SIG-M5 treated with dmso at 0.1 percent for 504 hours (cell line): Measurements from ENCODE around the gene KMT2A.
"Not testable (repeated sequence)": the region's sequence is repeated elsewhere in the genome, so short reads cannot be mapped to it uniquely, and the experiment has no call there.

Experiments
- DNase-seq: peaks from one replicate; lab custom pipeline; 2025; ENCODE audit not compliant: unreplicated experiment; lab: John Stamatoyannopoulos, UW

Gene KMT2A

DNA sequence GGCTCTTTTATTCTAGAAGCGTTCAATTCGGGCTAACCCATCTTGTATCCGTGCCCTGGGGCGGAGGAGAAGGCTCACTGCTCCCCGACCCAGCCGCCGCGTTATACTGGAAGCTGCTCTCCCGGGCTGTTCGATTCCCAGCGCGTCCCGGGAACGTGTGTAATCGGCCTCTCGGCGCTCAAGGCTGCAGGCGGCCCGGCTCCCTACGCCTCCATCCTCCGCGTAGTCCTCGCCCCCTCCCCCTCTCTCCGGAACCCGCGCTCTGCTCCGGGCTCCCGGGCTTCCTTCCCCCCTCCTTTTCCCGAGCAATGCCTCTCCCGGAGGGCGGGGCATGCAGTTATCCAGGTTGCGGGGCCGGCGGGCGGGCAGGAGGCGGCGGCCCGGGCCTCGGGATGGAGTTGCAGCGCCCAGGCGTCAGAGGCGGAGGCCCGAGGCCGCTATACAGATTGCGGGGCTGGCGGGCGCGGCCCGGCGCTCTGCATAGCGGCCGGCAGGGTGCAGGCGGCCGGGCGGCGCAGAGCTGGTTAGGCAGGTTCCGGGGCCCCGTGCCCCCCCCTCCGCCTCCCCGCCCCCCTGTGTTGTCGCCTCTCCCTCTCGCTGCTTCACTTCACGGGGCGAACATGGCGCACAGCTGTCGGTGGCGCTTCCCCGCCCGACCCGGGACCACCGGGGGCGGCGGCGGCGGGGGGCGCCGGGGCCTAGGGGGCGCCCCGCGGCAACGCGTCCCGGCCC lies at the start of gene KMT2A:
Gene KMT2A, plus strand, starts transcription at position 600 of the 732 bp plus-strand sequence. Its CDS starts 21 bp downstream, at position 621.
- DNase-seq: peak; percentile 94

DNA sequence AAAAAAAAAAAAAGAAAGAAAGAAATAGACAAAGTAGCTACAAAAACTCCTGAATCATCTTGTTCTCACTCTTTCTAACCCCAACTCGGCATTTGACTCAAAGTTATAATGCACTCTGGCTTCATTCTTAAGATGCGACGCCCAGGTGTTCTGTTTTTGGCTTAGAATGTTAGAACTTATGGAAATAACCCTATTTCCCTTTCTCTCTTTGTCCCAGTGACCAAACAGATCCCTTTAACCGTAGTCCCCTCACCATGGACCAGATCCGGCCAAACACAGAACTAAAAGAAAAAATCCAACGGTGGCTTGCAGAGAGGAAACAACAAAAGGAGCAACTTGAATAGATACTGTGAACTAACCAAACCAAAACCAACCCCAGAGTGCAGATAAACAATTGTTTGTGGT lies 40.2 kb upstream of the KMT2A start:
- DNase-seq: no peak

DNA sequence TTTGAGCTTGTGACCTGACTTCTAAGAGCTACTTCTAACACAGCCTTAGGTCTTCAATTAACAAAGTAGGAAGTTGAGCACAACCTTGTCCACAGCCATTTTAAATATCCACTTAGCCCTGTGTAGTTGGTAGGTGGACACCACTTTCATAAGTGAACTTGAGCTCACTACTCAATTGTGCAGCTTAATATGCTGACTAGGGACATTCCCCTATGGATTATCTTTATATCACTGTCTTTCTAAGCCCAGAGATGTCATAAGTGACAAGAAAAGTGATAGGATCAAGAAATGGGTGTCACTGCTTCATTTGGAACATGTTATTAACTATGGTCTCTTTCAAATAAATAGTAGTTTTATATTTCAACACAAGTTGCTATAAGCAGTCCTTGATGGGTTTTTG lies 38.8 kb upstream of the KMT2A start:
- no peak for DNase-seq

DNA sequence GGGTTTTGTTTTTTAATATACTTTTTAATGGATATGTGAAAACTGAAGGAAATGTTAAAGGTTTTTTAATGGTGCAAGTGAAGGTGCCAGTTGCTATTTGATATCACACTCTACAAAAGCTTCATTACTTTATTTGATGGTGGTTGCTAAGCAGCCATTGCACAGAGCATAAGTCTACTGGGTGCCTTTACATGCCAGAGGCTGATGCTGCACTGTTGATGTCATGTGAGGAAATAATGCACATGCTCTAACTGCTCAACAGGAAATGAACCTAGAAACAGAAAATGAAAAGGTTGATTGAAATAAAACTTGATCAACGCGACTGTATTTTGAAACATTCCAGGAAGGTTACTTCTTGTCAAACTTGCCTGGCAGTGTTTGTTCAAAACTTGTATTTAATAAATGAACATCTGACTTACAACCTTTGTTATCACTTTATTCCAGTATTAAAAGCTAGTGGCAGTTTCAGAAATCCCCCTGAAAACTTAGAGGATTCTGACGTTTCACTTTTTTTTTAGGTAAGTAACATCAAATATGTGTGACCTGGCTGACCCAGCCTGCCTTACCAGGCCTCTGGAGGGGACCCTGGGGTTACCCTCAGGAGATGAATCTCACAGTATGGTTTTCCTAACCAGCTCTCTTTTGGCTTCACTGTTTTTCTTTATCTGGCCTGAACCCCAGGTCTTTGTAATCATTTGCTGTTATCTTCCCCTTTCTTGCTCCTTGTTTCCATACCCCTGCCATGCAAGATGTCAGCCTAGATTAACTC lies 37.3 kb upstream of the KMT2A start:
- DNase-seq: no peak

DNA sequence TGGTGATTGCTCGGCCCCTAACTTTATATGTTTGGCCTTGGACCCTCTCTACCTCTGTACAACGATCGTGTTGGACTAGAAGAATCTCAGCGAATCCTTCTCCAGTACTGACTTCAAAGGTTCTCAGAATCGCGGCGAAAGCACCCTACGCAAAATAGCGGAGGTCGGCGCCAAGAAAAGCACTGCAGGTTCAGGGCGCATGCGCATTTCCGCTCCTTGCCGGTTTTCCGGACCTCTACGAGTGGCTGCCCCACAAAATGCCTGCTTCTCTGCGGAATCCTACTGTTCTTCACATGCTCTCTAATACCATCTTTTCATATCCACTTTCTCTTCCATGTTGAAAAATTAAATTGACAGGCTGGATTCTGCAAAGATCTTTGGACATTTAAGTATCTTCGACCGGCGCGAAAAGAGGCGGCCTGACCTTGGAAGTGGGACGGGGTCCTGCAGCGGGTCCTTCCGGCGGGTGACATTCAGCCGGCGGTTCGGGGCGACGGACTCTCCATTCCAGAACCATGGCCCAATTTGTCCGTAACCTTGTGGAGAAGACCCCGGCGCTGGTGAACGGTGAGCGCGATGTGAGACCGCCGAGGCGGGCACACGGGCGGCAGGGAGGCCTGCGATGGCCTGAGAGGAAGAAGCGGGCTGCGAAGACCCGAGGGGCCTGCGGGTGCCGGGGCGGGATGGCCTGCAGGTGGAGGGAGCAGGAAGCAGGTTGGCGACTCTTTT lies 35.0 kb upstream of the KMT2A start, which contains the start of gene ATP5MG:
Gene ATP5MG, plus strand, starts transcription at position 456 of the 729 bp plus-strand sequence. Its CDS starts 60 bp downstream, at position 516.
- DNase-seq: peak; percentile 88

DNA sequence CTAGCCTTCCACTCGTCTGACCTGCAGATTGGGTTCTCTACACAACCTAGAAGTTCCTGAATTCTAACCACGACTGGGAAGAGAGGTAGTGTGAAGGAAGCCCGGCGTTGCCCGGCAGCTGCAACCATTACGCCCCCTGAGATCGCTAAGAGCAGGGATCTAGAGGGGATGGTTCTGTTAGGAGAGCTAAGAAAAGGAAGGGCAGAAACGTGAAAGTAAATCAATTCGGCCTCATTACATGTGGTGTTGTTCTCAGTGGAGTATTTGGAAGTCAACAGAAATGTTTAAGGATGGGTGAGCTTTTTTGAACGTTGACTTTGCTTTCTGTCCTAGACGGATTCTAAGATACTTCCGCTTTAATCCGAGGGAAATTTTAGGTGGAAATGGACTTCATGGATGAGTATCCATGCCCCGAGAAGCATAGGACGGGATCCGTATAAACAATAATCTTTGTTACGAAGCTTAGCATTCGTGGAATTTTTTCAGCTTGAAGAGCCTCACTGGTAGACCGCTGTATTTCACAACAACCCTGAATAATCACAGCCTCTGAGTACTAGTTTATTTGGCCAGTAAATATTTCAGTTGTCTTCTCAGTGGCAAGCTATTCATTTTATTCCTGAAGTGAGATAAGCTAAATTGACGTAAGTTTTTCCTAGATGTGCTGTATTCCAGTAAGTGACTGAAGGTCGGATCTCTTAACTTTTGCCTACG lies 34.3 kb upstream of the KMT2A start:
- DNase-seq: peak; percentile 52

DNA sequence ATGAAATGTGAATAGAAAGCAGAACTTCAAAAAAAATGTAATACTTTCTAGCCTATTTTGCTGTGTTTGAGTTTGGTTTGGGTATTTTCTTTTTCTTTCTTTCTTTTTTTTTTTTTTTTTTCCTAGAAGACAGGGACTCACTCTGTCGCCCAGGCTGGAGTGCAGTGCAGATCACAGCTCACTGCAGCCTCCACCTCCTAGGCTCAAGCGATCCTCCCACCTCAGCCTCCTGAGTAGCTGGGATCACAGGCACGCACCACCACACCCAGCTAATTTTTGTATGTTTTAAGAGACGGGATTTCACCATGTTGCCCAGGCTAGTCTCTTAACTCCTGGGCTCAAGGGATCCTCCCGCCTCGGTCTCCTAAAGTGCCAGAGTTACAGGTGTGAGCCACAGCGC lies 33.7 kb upstream of the KMT2A start:
- DNase-seq: not testable (repeated sequence)

DNA sequence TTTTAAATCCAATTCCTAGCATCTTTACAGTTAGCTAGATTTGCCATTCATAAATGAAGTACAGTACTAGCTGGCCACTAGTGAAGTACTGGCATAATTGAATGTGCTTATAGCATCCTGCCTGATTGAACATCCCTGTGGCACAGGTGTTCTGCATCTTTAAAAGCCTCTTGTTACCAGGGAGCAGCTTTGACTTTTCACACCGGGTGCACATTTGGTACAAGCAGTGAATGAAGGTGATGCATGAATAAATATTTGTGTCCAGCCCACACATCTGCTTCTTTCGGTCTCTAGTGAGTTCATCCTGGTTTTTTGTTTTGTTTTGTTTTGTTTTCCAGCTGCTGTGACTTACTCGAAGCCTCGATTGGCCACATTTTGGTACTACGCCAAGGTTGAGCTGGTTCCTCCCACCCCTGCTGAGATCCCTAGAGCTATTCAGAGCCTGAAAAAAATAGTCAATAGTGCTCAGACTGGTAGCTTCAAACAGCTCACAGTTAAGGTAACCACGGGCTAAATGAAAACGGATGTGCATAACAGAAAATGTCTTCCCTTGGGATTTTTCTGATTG lies 29.6 kb upstream of the KMT2A start:
- DNase-seq: no peak

DNA sequence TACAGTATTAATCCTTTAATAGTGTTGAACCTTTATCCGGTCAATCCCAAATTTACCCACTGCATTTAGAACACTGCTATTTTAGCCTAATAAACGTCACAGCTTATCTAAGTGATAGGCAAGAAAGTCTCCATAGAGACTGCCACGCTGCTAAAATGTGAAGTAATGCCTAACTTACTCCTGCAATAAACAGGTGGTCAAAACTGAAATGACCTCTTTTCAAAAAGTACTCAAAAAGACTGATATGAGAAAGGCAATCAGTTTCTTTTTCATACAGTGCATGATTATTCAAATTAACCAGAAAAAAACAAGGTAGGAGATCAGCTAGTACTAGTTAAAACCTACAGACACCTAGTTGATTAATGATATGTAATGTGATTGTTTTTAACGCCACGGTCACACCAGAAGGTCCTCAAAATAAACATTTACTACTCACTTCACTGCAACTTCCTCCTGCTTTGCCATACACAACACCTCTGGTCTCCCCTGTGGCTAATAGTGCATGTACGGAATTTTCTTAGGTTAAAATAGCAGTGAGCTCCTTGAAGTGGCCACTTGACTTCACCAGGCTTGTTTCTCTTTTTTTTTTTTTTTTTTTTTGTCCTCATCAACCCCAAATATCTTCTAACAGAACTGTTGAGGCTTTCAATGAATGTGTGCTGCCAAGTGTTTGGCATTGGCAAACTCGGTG lies 26.1 kb upstream of the KMT2A start:
- DNase-seq: no peak

DNA sequence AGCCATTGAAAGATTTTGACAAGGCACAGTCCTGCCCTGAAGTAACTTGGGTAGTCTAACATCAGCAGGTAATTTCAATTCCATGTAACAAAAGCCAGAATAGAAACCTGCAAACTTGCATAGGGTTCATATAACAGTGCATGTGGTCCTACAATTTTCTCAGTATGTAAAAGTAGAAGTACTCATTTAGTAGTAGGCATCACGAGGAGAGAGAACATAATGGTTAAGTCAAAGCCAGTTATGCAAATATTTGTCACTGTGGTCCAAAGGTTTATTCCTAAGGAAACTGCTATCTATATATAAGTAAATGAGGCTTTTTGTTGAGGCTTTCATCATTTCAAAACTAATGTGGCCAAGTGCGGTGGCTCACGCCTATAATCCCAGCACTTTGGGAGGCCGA lies 24.8 kb upstream of the KMT2A start:
- no peak for DNase-seq

DNA sequence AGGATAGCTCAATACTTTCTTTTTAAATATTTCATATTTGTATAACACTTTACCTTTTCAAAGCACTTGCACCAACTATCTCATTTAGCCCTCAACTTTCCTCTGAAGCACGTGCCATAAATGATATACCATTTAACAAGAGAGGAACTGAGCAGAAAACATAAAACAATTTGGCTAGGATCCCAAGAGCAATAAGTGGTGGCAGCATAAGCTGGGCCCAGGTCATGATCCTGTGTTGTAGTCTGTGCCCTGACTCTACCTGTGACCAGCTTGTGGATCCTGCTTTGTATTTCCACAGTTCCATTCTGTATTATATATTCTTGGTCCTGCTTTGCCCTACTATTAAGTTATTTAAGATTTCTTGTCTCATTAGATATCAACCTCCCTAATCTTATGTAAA lies 23.4 kb upstream of the KMT2A start:
- no peak for DNase-seq

DNA sequence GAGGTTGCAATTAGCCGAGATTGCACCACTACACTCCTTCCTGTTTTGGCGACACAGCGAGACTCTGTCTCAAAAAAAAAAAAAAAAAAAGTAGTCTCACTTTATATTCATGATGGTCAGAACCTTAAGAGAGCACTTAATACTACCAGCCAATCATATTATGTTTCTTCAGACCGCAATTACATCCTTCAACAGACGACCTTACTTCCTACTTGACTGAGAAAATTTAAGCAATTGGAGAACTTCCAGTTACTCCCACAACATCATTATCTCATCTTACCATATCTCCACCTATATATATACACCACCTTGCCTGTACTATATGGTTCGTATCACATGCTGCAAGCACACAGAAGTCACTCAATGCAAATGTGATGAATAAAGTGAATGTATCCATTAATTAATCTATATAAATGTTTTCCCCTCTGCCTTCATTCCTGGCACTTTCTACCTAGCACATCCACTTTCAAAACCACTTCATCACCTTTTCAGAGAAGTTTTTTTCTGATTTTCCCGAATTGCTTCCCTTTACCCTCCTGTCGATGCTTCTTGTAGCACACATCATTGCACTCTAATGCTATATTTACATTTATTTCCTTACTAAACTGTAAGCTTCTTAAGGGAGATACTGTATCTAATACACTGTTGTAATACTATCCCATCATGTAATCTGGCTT lies 21.1 kb upstream of the KMT2A start:
- DNase-seq: peak; percentile 8

DNA sequence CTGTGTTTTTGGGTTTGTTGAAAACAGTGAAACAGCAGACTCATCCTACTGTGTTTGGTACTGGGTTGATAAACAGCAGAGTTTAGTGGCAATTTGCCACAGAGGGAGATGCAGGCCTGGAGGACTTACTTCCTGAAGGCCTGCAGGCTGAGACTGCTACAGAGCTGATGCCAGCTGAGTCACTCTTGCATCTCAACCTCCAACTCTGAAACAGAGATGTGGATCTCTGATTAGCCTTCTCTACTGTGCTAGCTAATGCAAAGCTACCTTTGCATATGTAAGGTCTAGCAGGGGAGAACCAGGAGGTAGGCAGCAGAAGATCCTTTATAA lies 20.6 kb upstream of the KMT2A start:
- peak; percentile 38 for DNase-seq

DNA sequence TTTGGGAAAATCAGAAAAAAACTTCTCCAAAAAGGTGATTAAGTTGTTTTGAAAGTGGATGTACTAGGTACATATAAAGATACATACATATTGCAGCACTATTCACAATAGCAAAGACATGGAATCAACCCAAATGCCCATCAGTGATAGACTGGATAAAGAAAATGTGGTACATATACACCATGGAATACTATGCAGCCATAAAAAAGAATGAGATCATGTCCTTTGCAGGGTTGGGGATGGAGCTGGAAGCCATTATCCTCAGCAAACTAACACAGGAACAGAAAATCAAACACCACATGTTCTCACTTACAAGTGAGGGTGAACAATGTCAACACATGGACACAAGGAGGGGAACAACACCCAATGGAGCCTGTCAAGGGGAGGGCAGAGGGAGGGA lies 19.4 kb upstream of the KMT2A start:
- DNase-seq: not testable (repeated sequence)

DNA sequence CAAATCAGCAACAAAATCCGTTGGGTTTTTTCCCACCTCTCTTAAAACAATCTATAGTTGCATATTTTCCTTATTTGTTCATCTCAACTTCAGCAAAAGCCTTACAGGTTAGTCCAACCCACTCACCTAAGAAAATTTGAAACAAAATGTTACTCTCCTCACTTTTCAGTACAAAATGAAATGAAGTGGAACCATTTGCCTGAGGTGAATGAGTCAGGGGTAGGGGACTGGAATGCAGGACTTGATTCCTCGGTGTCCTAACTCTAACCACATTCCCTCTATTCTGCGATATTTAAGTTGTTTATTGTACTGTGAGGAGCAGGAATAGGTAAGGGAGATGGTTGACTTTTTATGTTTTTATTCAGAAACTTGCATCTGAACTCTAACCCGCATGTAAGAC lies 18.5 kb upstream of the KMT2A start:
- no peak for DNase-seq

DNA sequence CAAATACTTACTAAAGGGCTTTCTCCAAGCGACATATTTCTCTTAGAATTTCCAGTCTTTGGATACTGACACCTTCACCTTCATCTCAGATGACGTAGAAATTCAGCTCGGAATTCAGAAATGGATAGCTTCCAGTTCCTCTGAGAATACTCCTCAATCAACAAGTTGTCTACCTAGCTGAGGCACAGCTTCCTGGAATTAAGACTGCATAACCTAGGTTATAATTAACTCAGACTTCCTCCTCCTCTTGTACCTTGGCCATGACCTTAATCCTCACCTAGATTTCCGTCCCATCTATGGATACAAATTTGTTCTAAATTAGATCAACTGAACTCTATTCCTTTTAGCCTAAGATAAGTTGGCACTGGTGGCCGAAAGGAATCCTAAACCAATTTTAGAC lies 17.5 kb upstream of the KMT2A start:
- no peak for DNase-seq

DNA sequence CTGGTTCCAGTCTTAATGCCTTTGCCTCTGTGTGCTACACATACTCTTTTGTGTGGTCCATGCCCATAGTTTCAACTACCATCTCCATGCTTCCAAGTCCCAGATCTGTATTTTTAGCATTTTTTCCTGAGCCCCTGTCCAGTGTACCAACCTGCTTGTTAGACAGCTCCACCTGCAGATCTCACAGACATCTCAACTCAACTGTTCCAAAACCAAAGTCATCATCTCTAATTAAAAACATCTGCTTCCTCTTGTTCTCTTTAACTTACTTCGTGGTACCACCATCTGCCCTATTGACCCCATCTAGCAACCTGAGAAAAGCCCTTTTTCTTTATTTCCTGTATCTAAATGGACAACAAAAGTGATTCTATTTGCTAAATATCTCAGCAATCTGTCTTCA lies 8.6 kb upstream of the KMT2A start:
- DNase-seq: no peak

DNA sequence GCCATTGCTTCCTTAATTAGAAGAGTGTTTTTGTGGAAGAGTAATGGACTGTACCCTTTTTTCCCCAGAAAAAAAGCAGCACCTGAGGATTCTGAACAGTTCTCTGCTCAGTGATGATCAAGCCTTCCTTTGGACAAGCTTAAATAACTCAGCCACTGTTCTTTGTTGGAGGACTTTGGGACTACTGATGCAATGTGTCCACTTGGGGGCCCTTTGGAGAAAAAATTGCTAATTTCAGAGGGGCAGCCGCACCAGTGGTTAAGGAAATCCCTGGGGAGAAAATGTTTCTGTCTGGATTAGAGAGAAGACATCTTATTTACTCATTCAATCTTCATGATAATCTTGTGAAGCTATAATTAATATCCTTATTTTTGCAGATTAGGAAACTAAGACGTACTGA lies 5.3 kb upstream of the KMT2A start:
- peak; percentile 3 for DNase-seq

DNA sequence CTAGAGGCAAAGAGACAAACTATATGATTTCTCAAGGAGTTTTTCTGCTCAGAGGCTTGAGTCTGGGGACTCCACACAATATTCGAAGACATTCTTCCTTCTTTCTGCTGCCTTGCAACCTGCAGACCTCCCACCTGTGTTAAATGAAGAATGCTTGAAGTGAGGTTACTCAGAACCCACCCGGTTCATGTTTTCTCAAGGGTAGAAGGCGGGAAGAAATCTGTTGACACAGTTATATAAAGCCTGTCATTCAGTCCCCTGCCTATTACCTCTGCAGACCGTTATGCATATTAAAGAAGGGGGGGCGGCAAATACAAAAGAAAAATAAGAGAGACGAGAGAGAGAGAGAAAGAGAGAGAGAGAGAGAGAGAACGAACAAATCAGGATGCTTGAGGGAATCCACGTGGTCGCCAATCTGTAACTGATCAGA lies 2.2 kb upstream of the KMT2A start:
- DNase-seq: no peak
